Thyroid gland (tissue), 4 donors: ENCODE data around the gene PTPRG. TPM values are rescaled to one million over a fixed set of nuclear protein-coding genes. Genes with fewer than 3 reads are reported as not detected.
"Not testable (repeated sequence)": the region's sequence is repeated elsewhere in the genome, so short reads cannot be mapped to it uniquely, and the experiment has no call there.

ENCODE experiments used
- DNase-seq, 2 donors: peaks; one replicate each; pipeline ENCODE4 v3.0.0-alpha.2; 2019
- H3K27ac ChIP-seq, 3 donors: fragments of 200-600 bp; sonication (generic); 1 replicate in 2 of 3; 2 replicates in 1 of 3; pipeline ENCODE4 v1.5.1; 2016 to 2019; ENCODE audit warnings: mild to moderate bottlenecking in 1 of 3, moderate library complexity in 1 of 3
- H3K27me3 ChIP-seq: fragments of 200-600 bp; sonication (generic); one replicate; pipeline ENCODE4 v1.5.1; 2019
- H3K36me3 ChIP-seq, 2 donors: fragments of 200-600 bp; sonication (generic); one replicate each; pipeline ENCODE4 v1.5.1; 2016 to 2019
- H3K4me1 ChIP-seq, 2 donors: fragments of 200-600 bp; sonication (generic); one replicate each; pipeline ENCODE4 v1.5.1; 2017 to 2019
- H3K4me3 ChIP-seq, 3 donors: fragments of 200-600 bp; sonication (generic); replicated peaks in 1 of 3; 1 replicate in 2 of 3; 2 replicates in 1 of 3; pipeline ENCODE4 v1.5.1; 2016; ENCODE audit warnings: mild to moderate bottlenecking in 1 of 3
- H3K9me3 ChIP-seq: fragments of 200-600 bp; sonication (generic); one replicate; pipeline ENCODE4 v1.5.1; 2017
- CTCF ChIP-seq, 6 experiments: fragments of 200-600 bp in 3 of 6; fragments of 450-650 bp in 3 of 6; sonication (generic) in 3 of 6; IDR thresholded peaks; one replicate each; pipeline ENCODE4 v1.5.1; 2016 to 2019; ENCODE audit warnings: antibody characterized with exemption in 6 of 6, mild to moderate bottlenecking in 2 of 6, inconsistent platforms in 1 of 6, moderate library complexity in 1 of 6
- POLR2A ChIP-seq, 2 donors: fragments of 450-650 bp; IDR thresholded peaks; one replicate each; pipeline ENCODE4 v1.6.1; 2017; ENCODE audit warnings: antibody characterized with exemption in 2 of 2, mild to moderate bottlenecking in 2 of 2, moderate library complexity in 1 of 2
- WGBS, 2 donors: methylation state at CpG; one replicate each; pipeline ENCODE4 v1.1.5; 2017; 5-methylcytosine and 5-hydroxymethylcytosine counted together
- intact Hi-C: fragments of 100-400 bp; cut with DNase I; formaldehyde crosslinking; loops from one replicate; pipeline ENCODE4 v1.15.1; 2023
- total RNA-seq, 4 donors: library from RNA; depleted of rRNA; stranded (reverse); fragments of >200 nt; gene quantifications; one replicate each; pipeline ENCODE4 v1.2.3, GENCODE V29; 2016

Gene PTPRG
- total RNA-seq, 4 donors from 2014 or later: 81.6 to 207 (median 132) TPM

GRCh38 chr3:61541694-61542093 is 19.7 kb upstream of the PTPRG start:
- H3K4me3 ChIP-seq: no peak overlapping the region
- no peaks in the 10 kb centered on the region for H3K4me1 ChIP-seq
- TF ChIP-seq POLR2A (IDR thresholded peaks at IDR 0.05): no peak
- no peak for TF ChIP-seq CTCF (IDR thresholded peaks at IDR 0.05)
- H3K36me3 ChIP-seq: no peaks in the 10 kb centered on the region
- intact Hi-C loops: no loop called here
- H3K27ac ChIP-seq: no peak overlapping the region
- 74 to 79% methylated on average over 4 of the region's 4 CpGs for WGBS, 2 donors
- H3K27me3 ChIP-seq: no peaks in the 10 kb centered on the region
- no peaks in the 10 kb centered on the region for H3K9me3 ChIP-seq
- no peak for DNase-seq

GRCh38 chr3:61545716-61546115 is 15.7 kb upstream of the PTPRG start:
- TF ChIP-seq CTCF (IDR thresholded peaks at IDR 0.05): no peak
- TF ChIP-seq POLR2A (IDR thresholded peaks at IDR 0.05): no peak

GRCh38 chr3:61547625-61548024 is 13.7 kb upstream of the PTPRG start:
- H3K36me3 ChIP-seq: no peaks in the 10 kb centered on the region
- TF ChIP-seq CTCF (IDR thresholded peaks at IDR 0.05) (no peak), POLR2A (IDR thresholded peaks at IDR 0.05) (no peak)
- intact Hi-C loops: no loop called here
- DNase-seq: no peak
- no peak overlapping the region for H3K27ac ChIP-seq
- WGBS, 2 donors: 93 to 94% methylated on average over 4 of the region's 4 CpGs
- H3K27me3 ChIP-seq: no peaks in the 10 kb centered on the region
- H3K4me3 ChIP-seq: no peak overlapping the region
- H3K9me3 ChIP-seq: no peaks in the 10 kb centered on the region
- no peaks in the 10 kb centered on the region for H3K4me1 ChIP-seq

More at GRCh38 chr3:61545716-61546115, 15.7 kb upstream of the PTPRG start:
- Histone ChIP-seq H3K4me1 (no peaks in the 10 kb centered on the region), H3K9me3 (no peaks in the 10 kb centered on the region), H3K27ac (no peak overlapping the region), H3K4me3 (no peak overlapping the region), H3K27me3 (no peaks in the 10 kb centered on the region), H3K36me3 (no peaks in the 10 kb centered on the region)
- no peak for DNase-seq
- 79 to 87% methylated on average over 2 of the region's 2 CpGs for WGBS, 2 donors
- intact Hi-C loops: no loop called here

GRCh38 chr3:61552704-61553103 is 8.7 kb upstream of the PTPRG start:
- H3K27ac ChIP-seq, intact Hi-C loops, H3K27me3 ChIP-seq, DNase-seq, H3K9me3 ChIP-seq, H3K4me1 ChIP-seq, H3K36me3 ChIP-seq, H3K4me3 ChIP-seq: not testable (repeated sequence)
- 97% methylated on average over 8 of the region's 8 CpGs for WGBS, 2 donors

- WGBS, 2 donors: 75 to 76% methylated on average over 7 of the region's 7 CpGs
- no peak overlapping the region for H3K4me3 ChIP-seq
- H3K27ac ChIP-seq: peak overlapping the region in 2 of 3 donors; percentile 97 to 98
- intact Hi-C loops: no loop called here
- no peaks in the 10 kb centered on the region for H3K36me3 ChIP-seq
- peaks cover 6 to 12% of the 10 kb centered on the region in 2 donors for H3K4me1 ChIP-seq
- DNase-seq: no peak
- no peaks in the 10 kb centered on the region for H3K27me3 ChIP-seq
- TF ChIP-seq CTCF (IDR thresholded peaks at IDR 0.05): no peak
- no peak for TF ChIP-seq POLR2A (IDR thresholded peaks at IDR 0.05)
- no peaks in the 10 kb centered on the region for H3K9me3 ChIP-seq
Observed at GRCh38 chr3:61559136-61559731, 2.1 kb upstream of the PTPRG start.
